Pulmonary artery endothelial cell (primary cell): ENCODE results near the gene SLC6A3. TPM values are rescaled to one million over a fixed set of nuclear protein-coding genes. Genes with fewer than 3 reads are reported as not detected.

Source experiments
- DNase-seq: peaks from one replicate; pipeline ENCODE4 v3.0.0-alpha.2; 2011; ENCODE audit warnings: low read depth, low spot score
- total RNA-seq: library from RNA; depleted of rRNA; stranded (reverse); fragments of >200 nt; gene quantifications from 2 replicates; pipeline ENCODE4 v1.2.3, GENCODE V29; 2014

Gene SLC6A3
- total RNA-seq, 1 donor from 2014 or later = not detected

DNA sequence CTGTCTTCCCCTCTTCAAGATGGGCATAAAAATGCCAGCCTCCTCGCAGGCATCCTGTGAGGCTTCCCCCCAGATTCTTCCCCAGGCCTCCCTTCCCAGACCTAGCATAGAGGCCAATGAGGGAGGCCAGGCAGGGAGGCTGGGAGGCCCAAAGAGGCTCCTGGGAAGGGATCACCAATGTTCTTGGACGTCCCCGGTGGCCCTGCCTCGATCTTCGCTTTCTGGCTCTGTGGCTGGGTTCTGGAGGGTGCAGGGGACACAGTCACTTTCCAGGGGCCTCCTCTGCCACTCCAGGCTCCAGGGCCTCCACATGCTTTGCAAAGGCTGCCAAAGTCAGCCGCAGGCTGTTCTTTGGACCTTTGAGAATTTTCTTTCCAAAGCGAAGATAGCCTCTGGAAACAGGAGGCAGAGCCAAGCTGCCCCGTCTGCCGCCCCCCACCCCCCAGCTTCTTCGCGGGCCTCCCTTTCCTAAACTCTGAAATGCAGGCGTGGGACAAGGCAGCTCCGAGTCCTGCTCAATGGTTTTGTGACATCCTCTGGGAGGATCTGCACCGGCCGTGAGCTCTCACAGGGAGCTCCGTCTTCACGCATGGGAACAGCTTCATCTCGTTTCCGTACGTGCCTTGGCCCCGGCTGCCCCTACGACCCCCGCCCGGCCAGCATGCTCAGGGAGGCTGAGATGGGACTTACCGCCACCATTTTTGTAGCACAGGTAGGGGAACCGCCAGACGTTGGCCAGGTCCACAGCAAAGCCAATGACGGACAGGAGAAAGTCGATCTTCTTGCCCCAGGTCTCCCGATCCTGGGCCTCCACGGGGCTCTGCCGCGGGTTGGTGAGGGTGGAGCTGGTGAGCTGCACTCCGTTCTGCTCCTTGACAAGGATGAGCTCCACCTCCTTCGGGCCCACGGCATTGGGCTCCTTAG, 2.8 kb downstream of the SLC6A3 start:
- DNase-seq = no peak

DNA sequence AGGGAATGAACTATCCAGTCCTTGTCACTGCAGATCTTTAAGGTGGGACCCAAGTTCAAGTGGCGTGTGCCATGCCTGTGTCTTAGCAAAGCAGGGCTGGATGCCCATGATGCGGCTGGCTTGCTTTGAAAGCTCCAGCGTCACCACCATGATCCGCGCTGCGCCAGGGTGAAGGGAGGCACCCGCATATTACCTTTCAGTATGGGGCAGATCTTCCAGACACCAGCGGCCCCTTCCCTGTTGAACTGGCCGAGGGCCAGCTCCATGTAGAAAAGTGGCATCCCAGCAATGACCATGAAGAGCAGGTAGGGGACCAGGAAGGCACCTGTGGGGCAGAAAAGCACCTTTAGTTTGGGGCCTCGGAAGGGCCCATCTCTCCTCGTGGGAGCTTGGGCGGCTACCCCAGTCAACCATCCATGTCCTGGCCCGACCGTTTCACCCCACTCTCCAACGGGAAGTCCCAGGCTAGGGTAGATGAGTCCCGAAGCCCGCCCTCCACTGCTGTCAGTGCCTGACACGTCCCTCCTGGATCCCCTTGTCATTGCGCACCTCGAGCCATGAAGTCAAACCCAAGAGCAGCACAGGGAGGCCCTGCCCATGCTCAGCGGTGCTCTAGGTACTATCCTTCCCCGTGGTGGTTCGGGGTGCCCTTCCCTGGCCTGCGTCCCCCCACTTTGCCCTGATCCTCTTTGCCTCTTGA, 3.9 kb downstream of the SLC6A3 start:
- no peak for DNase-seq

DNA sequence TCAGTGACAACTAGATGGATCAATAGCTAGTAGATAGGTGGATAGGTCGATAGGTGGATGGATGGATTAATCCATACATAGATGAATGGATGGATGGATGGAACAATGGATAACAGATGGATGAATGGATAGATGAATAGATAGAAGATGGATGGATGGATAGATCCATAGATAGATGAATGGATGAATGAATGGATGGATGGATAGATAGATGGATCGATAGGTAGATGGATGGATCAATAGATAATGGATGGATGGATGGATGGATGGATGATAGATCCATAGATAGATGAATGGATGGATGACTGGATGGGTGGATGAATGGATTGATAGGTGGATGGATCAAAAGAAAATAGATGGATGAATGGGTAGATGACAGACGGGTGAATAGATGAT, 5.1 kb downstream of the SLC6A3 start:
- no peak for DNase-seq

DNA sequence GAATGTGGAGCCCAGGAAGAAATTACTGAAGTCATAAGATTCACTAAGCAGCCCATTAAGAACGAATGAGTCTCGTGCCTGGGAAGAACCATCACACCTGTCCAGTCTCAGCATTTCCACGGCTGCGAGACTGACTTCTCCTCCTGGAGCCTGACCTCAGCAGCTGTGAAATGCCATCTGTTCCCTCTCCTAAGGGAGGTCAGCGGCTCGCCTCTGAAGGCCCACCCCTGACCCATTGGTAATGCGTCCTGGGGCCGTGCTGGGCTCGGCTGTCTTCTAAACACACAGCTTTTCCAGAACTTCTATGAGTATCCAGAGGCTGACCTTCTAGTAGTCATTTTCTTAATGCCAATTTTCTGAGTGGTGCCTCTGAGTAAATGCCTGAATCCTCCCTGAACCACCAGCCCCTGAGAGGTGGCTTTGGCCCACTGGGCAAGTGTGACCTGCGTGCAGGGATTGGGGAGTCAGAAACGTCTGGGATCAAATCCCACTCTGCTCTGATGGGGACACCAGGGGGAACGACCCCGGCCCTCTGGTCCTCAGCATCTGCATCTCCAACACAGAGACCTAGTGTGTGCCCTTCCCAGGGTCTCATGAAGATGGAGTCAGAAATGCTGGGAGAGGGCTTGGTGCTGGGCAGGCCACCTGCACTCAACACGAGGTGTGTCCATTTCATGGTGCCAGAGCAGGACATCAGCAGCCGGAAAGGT, 5.7 kb downstream of the SLC6A3 start:
- DNase-seq = no peak

DNA sequence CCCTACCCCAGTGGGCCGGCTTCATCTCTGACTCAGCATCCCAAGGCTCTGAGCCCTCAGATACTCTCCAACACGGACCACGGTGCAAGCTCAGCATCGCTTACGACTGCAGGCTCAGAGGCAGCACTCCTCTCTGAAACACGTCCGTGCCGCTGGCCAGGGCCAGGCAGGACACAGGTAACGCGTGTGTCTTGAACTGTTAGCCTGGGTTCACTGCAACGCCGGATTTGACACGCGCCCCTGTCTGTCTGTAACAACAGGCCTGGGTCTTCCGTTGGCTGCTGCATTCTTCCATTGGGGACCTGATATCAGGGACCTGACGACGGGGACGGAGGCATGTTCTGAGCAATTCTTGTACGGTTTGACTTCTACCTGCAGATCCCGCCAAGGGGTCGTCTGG, 6.4 kb downstream of the SLC6A3 start:
- no peak for DNase-seq

DNA sequence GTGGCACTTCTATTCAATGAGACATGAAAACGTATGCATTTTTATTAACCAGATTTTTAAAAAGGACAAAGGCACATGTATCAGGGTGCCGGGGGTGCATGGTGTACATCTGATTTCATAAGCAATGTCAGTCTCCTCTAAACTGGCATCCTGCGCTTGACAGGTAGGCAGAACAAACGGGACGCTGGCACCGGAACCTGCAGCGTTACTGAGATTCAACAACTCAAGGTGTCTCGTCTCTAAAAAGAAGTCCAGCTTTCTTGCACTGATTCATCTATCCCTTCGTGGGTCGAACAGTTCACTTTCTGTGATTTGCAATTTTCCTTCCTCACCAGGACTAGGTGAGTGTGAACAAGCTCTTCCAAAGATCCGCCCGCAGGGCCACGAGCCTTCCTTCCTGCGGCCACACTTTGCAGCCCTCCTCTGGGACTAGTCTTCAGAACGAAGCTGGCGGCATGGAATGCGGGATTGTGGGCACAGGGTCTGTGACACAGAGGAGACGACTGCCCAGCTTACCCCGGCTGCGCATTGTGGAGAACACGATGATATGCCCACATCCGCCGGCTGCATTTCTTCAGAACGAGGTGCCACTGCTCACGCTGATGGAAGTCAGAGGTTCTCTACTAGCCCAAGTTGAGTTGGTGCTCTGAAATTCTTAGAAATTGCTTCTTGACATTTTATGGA, 7.2 kb downstream of the SLC6A3 start:
- DNase-seq = no peak

DNA sequence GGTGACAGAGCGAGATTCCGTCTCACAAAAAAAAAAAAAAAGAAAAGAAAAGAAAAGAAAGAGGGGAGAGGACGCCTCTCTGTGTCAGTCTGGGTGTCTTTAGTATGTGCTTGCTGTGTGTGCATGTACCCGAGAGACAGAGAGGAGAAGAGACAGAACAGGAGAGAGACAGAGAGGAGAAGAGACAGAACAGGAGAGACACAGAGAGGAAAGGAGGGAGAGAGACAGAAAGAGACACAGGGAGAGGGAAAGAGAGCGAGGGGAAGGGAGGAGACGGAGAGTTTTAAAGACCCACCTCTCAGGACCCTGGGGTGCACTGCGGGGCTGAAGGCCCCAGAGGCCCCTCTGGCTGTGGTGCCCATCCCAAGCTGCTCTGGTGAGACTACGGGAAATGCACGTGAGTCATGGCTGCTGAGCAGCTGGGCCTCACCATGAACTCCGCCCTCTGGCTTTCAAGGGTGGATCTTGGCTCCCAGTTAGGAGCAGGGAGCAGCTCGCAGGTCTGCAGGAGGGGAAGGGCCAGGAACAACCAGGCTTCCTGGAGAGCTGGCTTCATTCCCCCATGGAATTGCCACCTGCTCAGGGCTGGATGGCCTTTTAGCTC, 7.9 kb downstream of the SLC6A3 start:
- DNase-seq = no peak

DNA sequence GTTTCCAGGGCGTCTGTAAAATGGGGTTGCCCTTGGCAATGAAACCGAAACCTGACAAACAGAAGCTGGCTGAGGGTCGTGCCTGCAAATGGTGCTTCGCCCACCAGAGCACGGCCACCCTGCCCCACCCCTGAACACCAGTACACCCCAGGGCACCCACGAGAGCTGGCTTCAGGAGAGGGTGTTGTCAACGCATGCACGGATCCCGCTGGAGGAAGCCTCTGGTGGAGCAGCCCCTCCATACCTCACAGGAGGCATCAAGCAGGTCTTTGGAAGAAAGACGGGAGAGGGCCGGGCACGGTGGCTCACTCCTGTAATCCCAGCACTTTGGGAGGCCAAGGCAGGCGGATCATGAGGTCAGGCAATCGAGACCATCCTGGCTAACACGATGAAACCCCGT, 8.6 kb downstream of the SLC6A3 start:
- DNase-seq = no peak

DNA sequence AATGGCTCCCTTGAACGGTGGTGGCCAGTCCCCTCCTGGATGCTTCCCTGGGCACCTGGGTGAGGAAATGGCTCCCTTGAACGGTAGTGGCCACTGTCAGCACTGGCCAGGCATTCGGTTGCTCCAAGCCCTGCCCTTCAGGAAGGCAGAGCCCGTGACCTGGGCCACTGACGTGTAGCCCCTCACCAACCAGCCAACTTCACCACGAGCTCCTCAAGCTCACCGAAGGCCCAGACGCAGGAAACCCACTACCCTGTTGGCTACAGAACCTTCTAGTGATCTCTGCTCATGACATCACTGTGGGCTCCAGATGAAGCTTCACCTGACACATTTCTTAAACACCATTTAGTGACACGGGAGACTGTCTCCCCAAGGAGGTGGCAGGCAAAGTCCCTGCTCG, 9.2 kb downstream of the SLC6A3 start:
- DNase-seq = no peak

DNA sequence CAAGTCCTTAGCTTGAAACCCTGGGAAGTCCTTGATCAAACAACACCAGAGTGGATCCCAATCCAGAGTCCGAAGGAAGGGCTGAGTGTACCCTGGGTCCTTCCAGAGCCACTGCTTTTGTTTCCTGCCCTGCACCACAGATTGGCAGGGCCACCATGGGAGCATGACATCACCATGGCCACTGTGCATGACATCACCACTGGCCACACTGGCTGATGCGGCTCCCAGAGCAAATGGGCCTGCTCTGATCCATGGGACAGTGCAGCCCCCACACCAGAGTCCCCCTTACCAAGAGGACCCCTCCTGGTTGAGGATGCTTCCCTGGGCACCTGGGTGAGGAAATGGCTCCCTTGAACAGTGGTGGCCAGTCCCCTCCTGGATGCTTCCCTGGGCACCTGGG, 9.9 kb downstream of the SLC6A3 start:
- DNase-seq = no peak

DNA sequence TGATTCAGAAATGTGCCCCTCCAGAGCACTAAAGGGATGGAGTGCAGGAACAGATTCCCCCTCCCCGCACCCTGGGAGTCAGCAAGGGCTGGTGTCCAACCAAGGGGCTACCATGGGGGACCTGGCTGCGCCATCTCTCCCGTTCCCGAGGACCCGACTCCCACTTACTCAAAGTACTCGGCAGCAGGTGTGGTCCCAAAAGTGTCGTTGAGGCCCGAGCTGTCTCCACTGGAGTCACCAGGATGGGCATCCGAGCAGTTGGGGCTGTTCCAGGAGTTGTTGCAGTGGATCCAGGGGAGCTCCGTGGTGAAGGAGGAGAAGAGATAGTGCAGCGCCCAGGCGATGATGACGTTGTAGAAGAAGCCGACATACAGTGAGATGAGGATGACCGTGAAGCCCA, 12.9 kb downstream of the SLC6A3 start:
- DNase-seq = no peak

DNA sequence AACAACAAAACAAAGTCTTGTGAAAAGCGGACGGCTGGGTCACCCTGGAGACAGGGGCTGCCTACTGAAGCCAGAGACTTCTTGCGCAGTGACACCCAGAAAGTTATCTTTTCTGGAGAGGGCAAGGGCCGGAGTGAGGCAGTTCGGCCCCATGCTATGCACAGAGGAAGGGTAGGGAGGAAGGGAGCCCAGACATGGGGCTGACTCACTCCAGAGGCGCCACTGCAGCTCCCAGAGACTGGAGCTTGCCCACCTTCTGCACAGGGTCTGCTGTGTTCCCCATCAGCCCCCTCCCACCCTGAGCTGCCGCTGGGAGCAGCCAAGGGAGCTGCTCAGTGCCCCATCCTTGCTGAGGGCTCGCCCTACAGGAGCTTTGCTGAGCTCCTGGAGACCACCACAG, 13.3 kb downstream of the SLC6A3 start:
- DNase-seq = no peak

DNA sequence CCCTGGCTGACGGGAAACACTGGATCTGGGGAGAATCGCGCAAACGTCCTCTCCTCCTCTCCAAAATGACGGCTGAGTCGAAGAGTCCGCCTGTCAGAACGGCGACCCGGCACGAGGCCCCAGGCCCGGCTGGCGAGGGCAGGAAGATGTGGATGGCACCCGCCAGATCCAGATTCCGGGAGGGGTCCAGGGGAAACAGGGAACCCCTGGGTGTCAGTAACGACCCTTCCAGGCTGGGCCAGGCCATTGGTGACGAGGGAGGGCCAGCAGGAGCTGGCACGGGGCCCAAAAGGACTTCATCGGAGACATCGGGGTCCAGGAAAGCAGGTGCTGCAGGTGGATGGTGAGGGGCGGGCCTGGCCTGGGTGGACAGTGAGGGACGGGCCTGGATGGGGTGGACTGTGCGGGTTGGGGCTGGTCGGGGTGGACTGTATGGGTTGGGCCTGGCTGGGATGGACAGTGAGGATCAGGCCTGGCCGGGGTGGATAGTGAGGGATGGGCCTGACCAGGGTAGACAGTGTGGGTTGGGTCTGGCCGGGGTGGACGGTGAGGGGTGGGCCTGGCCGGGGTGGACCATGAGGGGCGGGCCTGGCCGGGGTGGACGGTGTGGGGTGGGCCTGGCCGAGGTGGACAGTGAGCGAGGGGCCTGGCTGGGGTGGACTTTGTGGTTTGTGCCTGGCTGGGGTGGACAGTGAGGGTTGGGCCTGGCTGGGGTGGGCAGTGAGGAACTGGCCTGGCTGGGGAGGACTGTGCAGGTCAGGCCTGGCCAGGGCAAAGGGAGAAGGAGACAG, 14.0 kb downstream of the SLC6A3 start:
- DNase-seq = no peak

DNA sequence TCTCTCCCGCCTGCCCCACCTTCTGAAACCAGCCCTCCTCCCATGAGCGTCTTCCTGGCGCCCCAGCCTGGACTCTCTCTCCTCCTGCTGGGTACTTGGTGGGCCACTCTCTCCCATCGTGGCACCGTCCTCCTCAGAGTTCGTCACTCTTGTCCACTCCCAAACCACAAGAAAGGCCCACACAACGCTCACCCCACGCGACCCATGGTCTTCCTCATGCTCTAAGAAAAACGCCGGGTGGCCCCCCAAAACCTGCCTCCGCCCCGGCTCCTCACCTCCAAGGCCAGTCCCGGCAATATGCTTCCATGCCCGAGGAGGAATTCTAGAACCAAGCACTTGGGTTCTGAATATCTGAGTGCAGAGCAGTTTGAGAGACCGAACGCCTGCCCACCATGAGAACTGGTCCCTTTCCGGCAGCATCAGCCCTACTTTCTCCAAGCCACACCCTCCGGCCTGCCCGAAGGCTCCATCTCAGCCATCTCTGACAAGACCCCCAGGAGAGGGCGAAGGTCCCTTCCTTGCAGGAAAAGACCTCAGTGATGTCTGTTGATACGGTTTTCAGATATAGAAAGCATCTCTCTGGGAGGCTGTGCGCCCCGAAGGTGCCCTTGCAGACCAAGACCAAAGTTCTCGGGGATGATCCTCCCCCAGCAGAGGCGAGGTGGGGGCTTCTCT, 15.0 kb downstream of the SLC6A3 start:
- DNase-seq = no peak

DNA sequence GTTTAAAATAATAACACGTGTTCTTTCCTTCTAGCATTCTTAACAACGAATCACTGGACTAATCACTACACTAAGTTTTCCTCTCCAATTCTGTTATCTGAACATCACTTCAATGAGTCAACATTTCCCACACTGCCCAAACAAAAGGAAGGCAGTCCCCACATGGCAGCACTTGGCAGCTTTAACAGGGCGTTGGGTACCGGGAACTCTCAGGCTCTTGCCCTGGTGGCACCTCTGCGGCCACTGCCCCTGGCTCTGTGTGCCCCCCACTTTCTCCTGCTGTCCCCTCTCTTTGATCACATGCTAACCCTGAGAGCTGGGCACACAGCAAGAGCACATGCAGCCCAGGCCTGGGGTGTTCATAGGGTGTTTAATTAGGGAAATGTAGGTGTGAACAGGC, 15.7 kb downstream of the SLC6A3 start:
- peak; percentile 11 for DNase-seq

DNA sequence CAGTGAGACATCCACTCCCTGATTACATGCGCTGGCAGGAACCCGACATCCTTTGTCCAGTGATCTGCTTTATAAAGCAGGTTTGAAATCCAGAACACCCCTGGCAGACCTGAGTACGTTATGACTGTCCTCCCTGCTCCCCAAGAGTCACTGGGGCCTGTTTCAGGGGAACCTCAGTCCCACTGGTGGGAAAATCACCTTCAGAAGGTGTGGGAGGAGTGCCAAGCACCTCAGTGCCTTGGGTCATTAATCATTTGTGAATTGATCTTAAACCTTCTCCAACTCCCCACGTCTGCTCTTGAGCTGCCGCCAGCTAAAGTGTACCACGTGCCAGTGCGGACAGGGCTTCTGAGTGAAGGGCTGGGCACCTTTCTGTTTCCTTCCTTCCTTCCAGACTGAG, 16.2 kb downstream of the SLC6A3 start:
- DNase-seq = no peak

DNA sequence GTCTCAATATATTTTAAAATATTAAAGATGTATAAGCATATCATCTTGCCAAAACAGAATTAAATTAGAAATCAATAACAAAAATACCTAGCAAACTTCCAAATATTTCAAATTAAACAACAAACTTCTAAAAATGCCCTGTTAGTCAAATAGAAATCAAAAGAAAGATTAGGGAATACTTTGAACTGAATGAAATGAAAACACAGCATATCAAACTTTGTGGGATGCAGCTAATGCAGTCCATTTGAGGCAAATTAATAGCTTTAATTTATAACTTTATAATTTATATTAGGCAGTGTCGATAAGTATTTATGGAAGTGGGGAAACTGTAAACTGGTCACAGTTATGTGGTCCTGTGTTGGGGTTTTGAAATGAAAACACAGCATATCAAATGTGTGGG, 17.1 kb downstream of the SLC6A3 start:
- DNase-seq = no peak

DNA sequence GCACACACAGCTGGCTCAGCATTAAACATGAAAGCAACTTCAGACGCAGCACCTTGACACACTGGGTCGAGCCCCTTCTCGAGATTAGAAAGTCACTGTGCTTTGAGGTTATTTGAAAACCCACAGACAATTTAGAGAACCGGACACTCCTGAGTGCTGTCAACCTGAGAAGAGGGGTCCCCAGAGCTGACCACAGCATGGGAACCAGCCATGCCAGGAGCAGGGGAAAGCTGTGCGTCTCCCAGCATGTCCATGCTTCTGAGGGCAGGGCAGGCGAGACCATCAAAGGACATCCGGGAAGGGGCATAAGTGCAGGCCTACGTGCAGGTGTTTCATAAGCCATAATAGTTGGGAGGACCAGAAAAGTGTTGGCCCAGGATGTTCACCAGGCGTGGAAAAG, 20.5 kb downstream of the SLC6A3 start:
- DNase-seq = no peak

DNA sequence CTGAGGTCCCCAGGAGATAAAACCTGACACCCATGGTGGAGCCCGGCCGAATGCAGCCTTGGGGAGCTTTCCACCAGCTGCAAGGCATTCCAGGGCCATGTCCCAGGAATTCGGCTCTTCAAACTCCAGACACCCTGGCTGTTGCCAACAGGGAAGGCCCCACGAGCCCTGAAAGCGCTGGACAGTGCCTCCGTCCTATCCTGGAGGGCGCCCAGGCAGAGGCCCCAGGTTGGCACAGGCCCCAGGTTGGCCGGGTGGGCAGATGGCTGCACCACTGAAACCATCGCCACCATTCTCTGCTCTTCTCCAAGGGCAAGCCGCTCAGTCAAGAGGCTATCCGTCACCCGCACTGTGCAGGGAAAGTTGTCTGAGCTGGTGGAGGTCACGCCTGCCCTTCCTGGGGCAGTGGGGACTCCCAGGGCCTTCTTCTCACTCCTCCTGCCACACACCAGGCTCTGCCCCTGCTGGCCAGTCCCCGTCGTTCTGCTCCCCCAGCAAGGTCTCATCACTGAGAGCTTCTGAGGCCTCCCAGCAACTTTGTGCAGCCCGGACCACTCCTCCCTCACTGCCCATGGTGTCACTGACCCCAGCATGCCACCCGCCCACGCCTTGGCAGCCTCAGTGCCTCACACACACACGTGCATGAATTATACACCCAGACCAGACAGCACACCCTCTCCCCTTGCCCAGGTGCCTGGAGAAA, 21.2 kb downstream of the SLC6A3 start:
- no peak for DNase-seq
